GM12878 (cell line): ENCODE data around the gene MAP4K4. TPM values are rescaled to one million over a fixed set of nuclear protein-coding genes. Genes with fewer than 3 reads are reported as not detected.

Source experiments
- ATAC-seq: fragments of 200-7000 bp; cut with Tn5 transposase; 3 replicates; pipeline ENCODE4 v1.9.1; 2020; ENCODE audit warnings: mild to moderate bottlenecking, moderate library complexity
- Bru-seq: library from RNA; stranded (reverse); fragments of 400-500 nt; gene quantifications from one replicate; lab custom pipeline; 2021; lab: Mats Ljungman, UMichigan
- BruChase-seq, 2 experiments: library from RNA; stranded (reverse); fragments of 400-500 nt; gene quantifications; one replicate each; lab custom pipeline; 2021; lab: Mats Ljungman, UMichigan
- BruUV-seq: library from RNA; stranded (reverse); fragments of 400-500 nt; replicated peaks from 2 replicates; lab custom pipeline; 2021; lab: Mats Ljungman, UMichigan
- CTCF ChIA-PET: fragments of 300-600 bp; sonication (Branson Sonifier 250); formaldehyde crosslinking; extraction: SDS; loops from one replicate; lab custom pipeline; 2021; ENCODE audit warnings: inconsistent platforms; lab: Yijun Ruan, JAX
- POLR2A ChIA-PET: fragments of 350-600 bp; formaldehyde crosslinking; extraction: SDS; loops from one replicate; lab custom pipeline; 2021; ENCODE audit warnings: inconsistent platforms; lab: Charles Lee
- RAD21 ChIA-PET: fragments of 300-600 bp; sonication (Branson Sonifier 250); formaldehyde crosslinking; loops from one replicate; lab custom pipeline; 2023; ENCODE audit warnings: antibody characterized with exemption; ENCODE audit not compliant: unreplicated experiment; lab: Charles Lee
- SMC1A ChIA-PET: fragments of 300-600 bp; sonication (Branson Sonifier 250); formaldehyde crosslinking; loops from one replicate; lab custom pipeline; 2023; ENCODE audit not compliant: unreplicated experiment, uncharacterized antibody; lab: Charles Lee
- DNase-seq: peaks from one replicate; pipeline ENCODE4 v3.0.0-alpha.2; 2011; ENCODE audit warnings: low read depth, low spot score
- FAIRE-seq: peaks from 3 replicates; lab custom pipeline; 2011; peaks lifted over from hg19 to GRCh38; lab: Jason Lieb, UNC
- H2AFZ ChIP-seq: 2 replicates; pipeline ENCODE4 v1.6.0; 2011; ENCODE audit warnings: low read depth, low read length, control low read depth; ENCODE audit not compliant: control insufficient read depth
- H3K27ac ChIP-seq: 2 replicates; pipeline ENCODE4 v1.5.1; 2011; ENCODE audit warnings: control low read depth; ENCODE audit not compliant: control insufficient read depth, insufficient read depth
- H3K27me3 ChIP-seq, 2 experiments: replicated peaks in 1 of 2; 2 replicates each; pipeline versions ENCODE4 v1.6.0 to v1.6.1; 2011; ENCODE audit warnings: low read length in 1 of 2; ENCODE audit not compliant: control insufficient read depth in 2 of 2, insufficient read depth in 2 of 2
- H3K36me3 ChIP-seq, 2 experiments: 2 replicates each; pipeline ENCODE4 v1.5.1; 2011; ENCODE audit warnings: low read length in 1 of 2; ENCODE audit not compliant: control insufficient read depth in 2 of 2, insufficient read depth in 2 of 2
- H3K4me1 ChIP-seq: 2 replicates; pipeline ENCODE4 v1.6.1; 2011; ENCODE audit warnings: mild to moderate bottlenecking, low read length, moderate library complexity, mixed read lengths; ENCODE audit not compliant: control insufficient read depth, insufficient read depth
- H3K4me2 ChIP-seq: 2 replicates; pipeline ENCODE4 v1.6.0; 2011; ENCODE audit warnings: control low read depth; ENCODE audit not compliant: control insufficient read depth, insufficient read depth
- H3K4me3 ChIP-seq: fragments of 200-600 bp; sonication (generic); 2 replicates; pipeline ENCODE4 v1.5.1; 2016
- H3K79me2 ChIP-seq: 2 replicates; pipeline ENCODE4 v1.6.0; 2011; ENCODE audit warnings: low read length; ENCODE audit not compliant: control insufficient read depth, insufficient read depth
- H3K9ac ChIP-seq: 2 replicates; pipeline ENCODE4 v1.8.0; 2011; ENCODE audit warnings: low read length, control low read depth, mixed read lengths; ENCODE audit not compliant: control insufficient read depth, insufficient read depth
- H3K9me3 ChIP-seq: replicated peaks from 3 replicates; pipeline ENCODE4 v1.5.1; 2011; ENCODE audit warnings: mild to moderate bottlenecking, low read length; ENCODE audit not compliant: control insufficient read depth, insufficient read depth
- H4K20me1 ChIP-seq: 2 replicates; pipeline ENCODE4 v1.6.0; 2011; ENCODE audit not compliant: control insufficient read depth, insufficient read depth
- ATF7 ChIP-seq: fragments of 450-650 bp; IDR thresholded peaks from 2 replicates; pipeline ENCODE4 v1.6.1; 2016; ENCODE audit warnings: low read depth, mild to moderate bottlenecking
- BACH1 ChIP-seq: fragments of 450-650 bp; IDR thresholded peaks from 2 replicates; pipeline ENCODE4 v1.6.1; 2017; ENCODE audit warnings: mild to moderate bottlenecking, borderline replicate concordance
- CBX3 ChIP-seq: fragments of 200-600 bp; sonication (generic); IDR thresholded peaks from 2 replicates; pipeline ENCODE4 v1.6.1; 2016; ENCODE audit warnings: low read depth, borderline replicate concordance
- CHD4 ChIP-seq: fragments of 200-600 bp; sonication (generic); IDR thresholded peaks from 2 replicates; pipeline ENCODE4 v1.6.1; 2016; ENCODE audit warnings: mild to moderate bottlenecking
- DPF2 ChIP-seq: fragments of 450-650 bp; IDR thresholded peaks from 2 replicates; pipeline ENCODE4 v1.6.1; 2017; ENCODE audit warnings: mild to moderate bottlenecking
- EED ChIP-seq: sonication (generic); IDR thresholded peaks from 2 replicates; pipeline ENCODE4 v1.6.1; 2016; ENCODE audit warnings: antibody characterized with exemption, low read depth
- EGR1 ChIP-seq, 2 experiments: IDR thresholded peaks; 1 replicate in 1 of 2; 2 replicates in 1 of 2; pipeline ENCODE4 v1.6.1; 2011 to 2012; ENCODE audit warnings: low read depth in 2 of 2, low read length in 2 of 2, borderline replicate concordance in 1 of 2, mild to moderate bottlenecking in 1 of 2, moderate library complexity in 1 of 2
- FOXK2 ChIP-seq: fragments of 450-650 bp; IDR thresholded peaks from 2 replicates; pipeline ENCODE4 v1.6.1; 2017; ENCODE audit warnings: mild to moderate bottlenecking, moderate library complexity
- LARP7 ChIP-seq: fragments of 450-650 bp; IDR thresholded peaks from 2 replicates; pipeline ENCODE4 v1.6.1; 2017; ENCODE audit warnings: mild to moderate bottlenecking
- NR2F1 ChIP-seq: fragments of 450-650 bp; conservative IDR thresholded peaks from 2 replicates; pipeline ENCODE4 v1.6.1; 2017; ENCODE audit warnings: mild to moderate bottlenecking
- PML ChIP-seq: IDR thresholded peaks from 2 replicates; pipeline ENCODE4 v1.6.1; 2012; ENCODE audit warnings: low read length, inconsistent platforms
- POLR2A ChIP-seq: IDR thresholded peaks from 2 replicates; pipeline ENCODE4 v1.6.1; 2011; ENCODE audit warnings: low read depth, mild to moderate bottlenecking, low read length
- SUZ12 ChIP-seq: fragments of 200-600 bp; sonication (generic); IDR thresholded peaks from one replicate; pipeline ENCODE4 v1.6.1; 2018; ENCODE audit warnings: antibody characterized with exemption, mild to moderate bottlenecking; ENCODE audit not compliant: unreplicated experiment
- YY1 ChIP-seq: IDR thresholded peaks from 2 replicates; pipeline ENCODE4 v1.6.1; 2011; ENCODE audit warnings: low read depth, mild to moderate bottlenecking, low read length
- ZNF217 ChIP-seq: fragments of 450-650 bp; IDR thresholded peaks from 2 replicates; pipeline ENCODE4 v1.6.1; 2017; ENCODE audit warnings: antibody characterized with exemption, mild to moderate bottlenecking
- WGBS: methylation state at CpG from one replicate; pipeline ENCODE4 v1.1.6; 2016; ENCODE audit warnings: low lambda C conversion rate; ENCODE audit not compliant: insufficient replicate concordance, insufficient coverage; ENCODE audit errors: missing lambda C conversion rate; 5-methylcytosine and 5-hydroxymethylcytosine counted together
- in situ Hi-C: fragments of 300-500 bp; cut with MboI; formaldehyde crosslinking; loops from 9 replicates; pipeline ENCODE4 v1.14.3; 2018; ENCODE audit warnings: mixed read lengths
- intact Hi-C: fragments of 100-400 bp; cut with micrococcal nuclease; formaldehyde crosslinking; loops from one replicate; pipeline ENCODE4 v1.14.2; 2022; ENCODE audit not compliant: unreplicated experiment
- long read RNA-seq, 2 experiments: library from polyadenylated mRNA; unstranded; transcript quantifications; one replicate each; pipeline ENCODE4 v2.0.0, GENCODE V29; 2019 to 2020
- polyA minus RNA-seq, 3 experiments: library from RNA; depleted of rRNA, polyadenylated mRNA; stranded (reverse); fragments of >200 nt; gene quantifications; 2 replicates each; pipeline ENCODE4 v1.2.3, GENCODE V29; 2011
- polyA plus RNA-seq, 11 experiments: library from polyadenylated mRNA; depleted of rRNA in 4 of 11; unstranded in 6 of 11; stranded (reverse) in 5 of 11; fragments of >200 nt; fragmentation: Nextera tagmentation in 4 of 11; fragmentation: Illumina TruSeq in 1 of 11; extraction: Ambion mirVana in 4 of 11; extraction: Trizol in 1 of 11; gene quantifications; 1 replicate in 1 of 11; 2 replicates in 10 of 11; pipeline versions ENCODE4 v1.2.1 to v1.2.3, GENCODE V29; 2011 to 2016; ENCODE audit warnings: inconsistent platforms in 2 of 11, missing spikeins in 2 of 11, low read depth in 1 of 11
- total RNA-seq, 4 experiments: library from RNA; depleted of rRNA in 3 of 4; stranded (reverse); fragments of >200 nt in 3 of 4; fragmentation: Illumina TruSeq in 1 of 4; extraction: Trizol in 1 of 4; gene quantifications; 2 replicates each; pipeline versions ENCODE4 v1.2.1 to v1.2.3, GENCODE V29; 2013 to 2021
- TF ChIP-seq, protein P1 (sequence below): fragments of 450-650 bp; IDR thresholded peaks from 2 replicates; pipeline ENCODE4 v1.6.1; 2014; ENCODE audit warnings: mild to moderate bottlenecking
- TF ChIP-seq, protein P2 (sequence below): IDR thresholded peaks from 2 replicates; pipeline ENCODE4 v1.6.1; 2011; ENCODE audit warnings: borderline replicate concordance, low read depth, mild to moderate bottlenecking, moderate library complexity, low read length; ENCODE audit not compliant: insufficient read depth, poor library complexity, severe bottlenecking

MAP4K4 gene
- 37.7 and 39.0 TPM in 2 replicates for total RNA-seq (2013; cell fraction: nucleolus; rRNA removed)
- total RNA-seq (2014; rRNA removed) (9.0 and 9.2 TPM in 2 replicates), total RNA-seq (2014; rRNA removed; fragmentation: Illumina TruSeq; extraction: Trizol) (10.4 and 12.1 TPM in 2 replicates), total RNA-seq (2021) (17.2 and 19.8 TPM in 2 replicates), polyA plus RNA-seq (2011; rRNA removed) (45.7 and 50.4 TPM in 2 replicates), polyA plus RNA-seq (2014; fragmentation: Illumina TruSeq; extraction: Trizol) (17.9 and 18.9 TPM in 2 replicates), polyA plus RNA-seq (2014; fragmentation: Nextera tagmentation; extraction: Ambion mirVana) (1 to 10 TPM; 1.9 to 2.5 TPM), polyA plus RNA-seq (2014; rRNA removed) (12.4 and 13.1 TPM in 2 replicates), polyA plus RNA-seq (2016; fragmentation: Nextera tagmentation; extraction: Ambion mirVana) (1 to 10 TPM; 2.6 to 2.9 TPM), polyA minus RNA-seq (2011; rRNA and poly(A)+ RNA removed) (94.8 and 109 TPM in 2 replicates), Bru-seq, nascent RNA (percentile 73 among the genes with signal in this experiment), BruChase-seq, experiment 1, labeled RNA remaining after a 6-hour chase (percentile 72 among the genes with signal in this experiment), BruChase-seq, experiment 2, labeled RNA remaining after a 2-hour chase (percentile 71 among the genes with signal in this experiment)
- 1.1 TPM for polyA plus RNA-seq (2011; ENCODE audit: low read depth)
- polyA plus RNA-seq (2011; cell fraction: cytosol; rRNA removed) = 38.5 and 40.0 TPM in 2 replicates
- 113 and 120 TPM in 2 replicates for polyA plus RNA-seq (2011; cell fraction: nucleus; rRNA removed)
- polyA plus RNA-seq (2012) = 1.4 and 1.6 TPM in 2 replicates
- polyA minus RNA-seq (2011; cell fraction: cytosol; rRNA and poly(A)+ RNA removed) = 26.1 and 26.6 TPM in 2 replicates
- 133 and 207 TPM in 2 replicates for polyA minus RNA-seq (2011; cell fraction: nucleus; rRNA and poly(A)+ RNA removed)
- long read RNA-seq, experiment 1, partial matches to known transcripts = 1 of 5 reads
- long read RNA-seq, experiment 1, other reads (novel, unspliced or antisense) = 4 of 5 reads
- long read RNA-seq, experiment 2, partial matches to known transcripts = 21 of 57 reads
- long read RNA-seq, experiment 2, other reads (novel, unspliced or antisense) = 36 of 57 reads

DNA sequence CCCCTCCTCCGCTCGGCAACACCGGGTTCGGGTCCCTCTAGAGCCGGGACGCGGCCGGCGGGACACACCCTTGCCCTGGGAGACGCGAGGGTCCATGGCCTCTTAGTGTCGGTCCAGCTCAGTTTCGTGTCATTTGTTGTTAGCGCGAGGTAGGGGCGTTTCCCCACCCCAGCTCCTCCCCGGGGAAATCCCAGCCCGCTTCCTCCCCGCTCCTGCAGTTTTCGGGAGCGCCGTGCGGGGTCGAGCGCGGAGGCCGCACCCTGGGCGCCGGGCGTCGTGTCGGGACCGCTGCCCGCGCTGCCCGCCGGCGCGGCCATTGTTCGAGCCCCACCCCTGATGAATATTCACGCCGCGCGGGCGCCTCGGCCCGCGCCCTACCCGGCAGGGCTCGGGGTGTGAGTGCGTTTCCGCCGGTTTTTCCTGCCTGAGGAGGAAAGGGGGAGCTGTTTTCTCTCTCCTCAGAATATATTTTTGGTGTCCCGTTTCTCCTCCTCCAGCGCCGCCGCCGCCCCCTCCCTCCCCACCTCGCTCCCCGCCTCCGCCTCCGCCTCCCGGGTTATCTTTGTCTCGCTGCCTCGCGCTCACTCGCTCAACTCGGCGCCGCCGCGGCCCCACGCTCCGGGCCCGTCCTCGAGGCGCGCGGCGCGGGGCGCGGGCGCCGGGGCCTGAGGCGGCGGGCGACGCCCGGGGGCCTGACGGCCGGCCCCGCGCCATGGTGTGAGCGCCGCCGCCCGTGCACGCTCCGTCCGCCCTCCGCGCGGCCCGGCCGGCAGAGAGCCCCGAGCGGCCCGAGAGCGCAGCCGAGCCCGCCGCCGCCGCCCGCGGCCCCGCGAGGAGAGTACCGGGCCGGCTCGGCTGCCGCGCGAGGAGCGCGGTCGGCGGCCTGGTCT, at the start of gene MAP4K4:
TSS of gene MAP4K4 (plus strand) at position 584 of the 890 bp plus-strand sequence. CDS start 374 bp downstream, outside the sequence.
- ChIA-PET POLR2A (interaction anchor here (0.6 to 1.0 kb wide), 3 partner anchors 34 to 259 kb away, joined by 3 read pairs; no protein-coding TSS in a partner anchor), SMC1A (interaction anchor here (0.6 to 3.8 kb wide), 5 partner anchors 20 to 360 kb away, joined by 3 to 25 read pairs (median 4); no protein-coding TSS in a partner anchor), RAD21 (interaction anchor here (0.9 to 1.8 kb wide), 6 partner anchors 20 to 280 kb away, joined by 3 to 6 read pairs (median 4); no protein-coding TSS in a partner anchor), CTCF (interaction anchor here (0.6 kb wide), 2 partner anchors 48 to 311 kb away, joined by 3 read pairs; no protein-coding TSS in a partner anchor)
- FAIRE-seq (no peak), DNase-seq (no peak), ATAC-seq (peak; percentile 68)
- no peaks in the 10 kb centered on the region for H3K36me3 ChIP-seq
- WGBS = under 1% methylated on average over 77 of the region's 129 CpGs
- H3K4me1 ChIP-seq = no peaks in the 10 kb centered on the region; the same call in 1 of the 2 replicates
- in situ Hi-C loops = no loop called here
- peaks cover 2 to 22% of the 10 kb centered on the region in 2 experiments; a peak in 3 of 4 replicates for H3K27me3 ChIP-seq
- intact Hi-C loops = loop anchor here (5.0 kb wide), 1 partner anchor 75 kb away; no protein-coding TSS in a partner anchor
- peak within 1 kb of the TSS; percentile 53 for H2AFZ ChIP-seq
- no peaks in the 10 kb centered on the region for H4K20me1 ChIP-seq
- no peaks in the 10 kb centered on the region for H3K79me2 ChIP-seq
- no peak within 1 kb of the TSS; the same call in 1 of the 2 replicates for H3K9ac ChIP-seq
- peak within 1 kb of the TSS; percentile 49 for H3K4me3 ChIP-seq
- H3K27ac ChIP-seq = no peak within 1 kb of the TSS
- peak within 1 kb of the TSS; percentile 77 for H3K4me2 ChIP-seq
- H3K9me3 ChIP-seq = no peaks in the 10 kb centered on the region; the same call in 2 of the 3 replicates
- no TSS peak for BruUV-seq
- TF ChIP-seq POLR2A (0 out of 2 replicates have a peak, but pooled peaks have one; percentile 24), CBX3 (no peak), PML (no peak), BACH1 (peak; percentile 67), LARP7 (peak; percentile 84), ZNF217 (peak; percentile 79), EED (no peak), CHD4 (no peak), SUZ12 (peak; percentile 76), FOXK2 (no peak), YY1 (peak; percentile 71; the same call in 1 of the 2 replicates), NR2F1 (peak; percentile 47), EGR1 (IDR thresholded peaks at IDR 0.05; ENCODE audit: borderline replicate concordance in 1 of 2, low read depth in 2 of 2, low read length in 2 of 2) (no peak), ATF7 (no peak), DPF2 (peak; percentile 66)
- TF ChIP-seq, protein P1, sequence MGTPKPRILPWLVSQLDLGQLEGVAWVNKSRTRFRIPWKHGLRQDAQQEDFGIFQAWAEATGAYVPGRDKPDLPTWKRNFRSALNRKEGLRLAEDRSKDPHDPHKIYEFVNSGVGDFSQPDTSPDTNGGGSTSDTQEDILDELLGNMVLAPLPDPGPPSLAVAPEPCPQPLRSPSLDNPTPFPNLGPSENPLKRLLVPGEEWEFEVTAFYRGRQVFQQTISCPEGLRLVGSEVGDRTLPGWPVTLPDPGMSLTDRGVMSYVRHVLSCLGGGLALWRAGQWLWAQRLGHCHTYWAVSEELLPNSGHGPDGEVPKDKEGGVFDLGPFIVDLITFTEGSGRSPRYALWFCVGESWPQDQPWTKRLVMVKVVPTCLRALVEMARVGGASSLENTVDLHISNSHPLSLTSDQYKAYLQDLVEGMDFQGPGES = no peak
- TF ChIP-seq, protein P2, sequence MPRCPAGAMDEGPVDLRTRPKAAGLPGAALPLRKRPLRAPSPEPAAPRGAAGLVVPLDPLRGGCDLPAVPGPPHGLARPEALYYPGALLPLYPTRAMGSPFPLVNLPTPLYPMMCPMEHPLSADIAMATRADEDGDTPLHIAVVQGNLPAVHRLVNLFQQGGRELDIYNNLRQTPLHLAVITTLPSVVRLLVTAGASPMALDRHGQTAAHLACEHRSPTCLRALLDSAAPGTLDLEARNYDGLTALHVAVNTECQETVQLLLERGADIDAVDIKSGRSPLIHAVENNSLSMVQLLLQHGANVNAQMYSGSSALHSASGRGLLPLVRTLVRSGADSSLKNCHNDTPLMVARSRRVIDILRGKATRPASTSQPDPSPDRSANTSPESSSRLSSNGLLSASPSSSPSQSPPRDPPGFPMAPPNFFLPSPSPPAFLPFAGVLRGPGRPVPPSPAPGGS = no peak
